HG03196 (cell line): ENCODE data around the gene SFI1.

Experiments used
- ATAC-seq: cut with Tn5 transposase; IDR thresholded peaks from one replicate; pipeline ENCODE4 v1.9.1; 2021; ENCODE audit not compliant: unreplicated experiment

Gene SFI1

GRCh38 chr22:31661851-31662667 lies 165.7 kb downstream of the SFI1 start, which contains the start of gene PISD:
TSS of gene PISD (minus strand) at chr22:31662215. CDS start at chr22:31662208, 7 bp downstream.
- peak; percentile 85 for ATAC-seq

GRCh38 chr22:31662668-31663037 lies 166.3 kb downstream of the SFI1 start:
- ATAC-seq = no peak
